Measurements from ENCODE around the gene ZNF816.

DNA sequence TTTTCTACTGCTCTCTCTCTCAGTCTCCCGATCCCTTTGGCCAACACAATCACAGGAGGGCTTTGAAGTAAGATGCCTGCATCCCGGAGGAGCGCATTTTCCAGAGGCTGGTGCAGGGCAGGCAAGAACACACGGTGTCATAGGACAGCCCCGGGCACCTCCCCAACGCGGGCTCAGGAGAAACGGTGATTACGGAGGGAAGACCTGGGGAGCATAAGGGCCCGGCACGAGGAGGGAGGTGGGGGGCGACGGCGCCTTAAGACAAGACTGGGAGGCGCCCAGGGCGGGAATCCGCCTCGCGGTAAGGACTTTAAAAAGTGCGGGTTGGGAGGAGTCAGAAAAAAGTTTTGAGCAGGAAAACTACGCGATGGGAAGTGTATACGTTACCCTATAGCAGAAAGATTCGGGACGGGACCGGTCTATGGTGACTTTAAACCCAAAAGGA lies 20.7 kb downstream of the ZNF816 start:
- TF ChIP-seq, protein P1, sequence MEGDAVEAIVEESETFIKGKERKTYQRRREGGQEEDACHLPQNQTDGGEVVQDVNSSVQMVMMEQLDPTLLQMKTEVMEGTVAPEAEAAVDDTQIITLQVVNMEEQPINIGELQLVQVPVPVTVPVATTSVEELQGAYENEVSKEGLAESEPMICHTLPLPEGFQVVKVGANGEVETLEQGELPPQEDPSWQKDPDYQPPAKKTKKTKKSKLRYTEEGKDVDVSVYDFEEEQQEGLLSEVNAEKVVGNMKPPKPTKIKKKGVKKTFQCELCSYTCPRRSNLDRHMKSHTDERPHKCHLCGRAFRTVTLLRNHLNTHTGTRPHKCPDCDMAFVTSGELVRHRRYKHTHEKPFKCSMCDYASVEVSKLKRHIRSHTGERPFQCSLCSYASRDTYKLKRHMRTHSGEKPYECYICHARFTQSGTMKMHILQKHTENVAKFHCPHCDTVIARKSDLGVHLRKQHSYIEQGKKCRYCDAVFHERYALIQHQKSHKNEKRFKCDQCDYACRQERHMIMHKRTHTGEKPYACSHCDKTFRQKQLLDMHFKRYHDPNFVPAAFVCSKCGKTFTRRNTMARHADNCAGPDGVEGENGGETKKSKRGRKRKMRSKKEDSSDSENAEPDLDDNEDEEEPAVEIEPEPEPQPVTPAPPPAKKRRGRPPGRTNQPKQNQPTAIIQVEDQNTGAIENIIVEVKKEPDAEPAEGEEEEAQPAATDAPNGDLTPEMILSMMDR (IDR thresholded peaks at IDR 0.05; ENCODE audit: poor library complexity): no peak
- TF ChIP-seq EZH2 (IDR thresholded peaks at IDR 0.05; ENCODE audit: borderline replicate concordance): no peak

Measured in hepatocyte (in vitro differentiated cells).